Gastrocnemius medialis (tissue), 4 donors: Measurements from ENCODE around the gene ARHGAP6. TPM values are rescaled to one million over a fixed set of nuclear protein-coding genes. Genes with fewer than 3 reads are reported as not detected.

Experiments used
- ATAC-seq, 2 donors: fragments of 150-250 bp; one replicate each; pipeline ENCODE4 v1.9.1; 2016
- DNase-seq, 2 donors: peaks; one replicate each; pipeline ENCODE4 v3.0.0-alpha.2; 2019
- H3K27ac ChIP-seq, 4 donors: fragments of 200-600 bp; sonication (generic); 1 replicate in 1 of 4; 2 replicates in 3 of 4; pipeline ENCODE4 v1.5.1; 2016 to 2018; ENCODE audit warnings: mild to moderate bottlenecking in 2 of 4, moderate library complexity in 1 of 4
- H3K27me3 ChIP-seq, 3 donors: fragments of 200-600 bp; sonication (generic) in 2 of 3; 1 replicate in 1 of 3; 2 replicates in 2 of 3; pipeline versions ENCODE4 v1.5.1 to v1.6.0; 2016 to 2019; ENCODE audit warnings: mild to moderate bottlenecking in 1 of 3, moderate library complexity in 1 of 3
- H3K36me3 ChIP-seq, 2 donors: fragments of 200-600 bp; sonication (generic) in 1 of 2; one replicate each; pipeline ENCODE4 v1.5.1; 2017 to 2018
- H3K4me1 ChIP-seq, 2 donors: fragments of 200-600 bp; sonication (generic) in 1 of 2; one replicate each; pipeline ENCODE4 v1.5.1; 2016 to 2017; ENCODE audit warnings: mild to moderate bottlenecking in 2 of 2
- H3K4me3 ChIP-seq, 4 donors: fragments of 200-600 bp; sonication (generic) in 3 of 4; 1 replicate in 1 of 4; 2 replicates in 3 of 4; pipeline ENCODE4 v1.5.1; 2016 to 2019; ENCODE audit warnings: mild to moderate bottlenecking in 2 of 4
- H3K9me3 ChIP-seq, 3 donors: fragments of 200-600 bp; sonication (generic) in 2 of 3; 1 replicate in 1 of 3; 2 replicates in 2 of 3; pipeline ENCODE4 v1.5.1; 2016 to 2019
- POLR2A ChIP-seq, 2 donors: fragments of 450-650 bp; IDR thresholded peaks; one replicate each; pipeline ENCODE4 v1.6.1; 2017; ENCODE audit warnings: antibody characterized with exemption in 2 of 2, mild to moderate bottlenecking in 2 of 2, moderate library complexity in 2 of 2
- in situ Hi-C, 4 donors: fragments of 200-750 bp; cut with MboI; loops; one replicate each; pipeline versions ENCODE4 v1.15.0 to v1.8.0; 2017; ENCODE audit warnings: low sequenced_read_pairs in 4 of 4
- intact Hi-C: fragments of 100-400 bp; cut with DNase I; formaldehyde crosslinking; loops from one replicate; pipeline ENCODE4 v1.15.1; 2023; ENCODE audit warnings: low total_unique reads
- total RNA-seq, 4 donors: library from RNA; depleted of rRNA; stranded (reverse); fragments of >200 nt; gene quantifications; one replicate each; pipeline versions ENCODE4 v1.1.0 to v1.2.3, GENCODE V29; 2016
- TF ChIP-seq, protein P1 (sequence below), 5 experiments: fragments of 450-650 bp in 3 of 5; fragments of 200-600 bp in 2 of 5; sonication (generic) in 2 of 5; IDR thresholded peaks in 4 of 5; conservative IDR thresholded peaks in 1 of 5; 1 replicate in 4 of 5; 2 replicates in 1 of 5; pipeline ENCODE4 v1.5.1; 2016 to 2019; ENCODE audit warnings: antibody characterized with exemption in 5 of 5, mild to moderate bottlenecking in 3 of 5, moderate library complexity in 3 of 5

Gene ARHGAP6
- total RNA-seq, 4 donors from 2014 or later: 10.7 to 18.0 (median 14.9) TPM

DNA sequence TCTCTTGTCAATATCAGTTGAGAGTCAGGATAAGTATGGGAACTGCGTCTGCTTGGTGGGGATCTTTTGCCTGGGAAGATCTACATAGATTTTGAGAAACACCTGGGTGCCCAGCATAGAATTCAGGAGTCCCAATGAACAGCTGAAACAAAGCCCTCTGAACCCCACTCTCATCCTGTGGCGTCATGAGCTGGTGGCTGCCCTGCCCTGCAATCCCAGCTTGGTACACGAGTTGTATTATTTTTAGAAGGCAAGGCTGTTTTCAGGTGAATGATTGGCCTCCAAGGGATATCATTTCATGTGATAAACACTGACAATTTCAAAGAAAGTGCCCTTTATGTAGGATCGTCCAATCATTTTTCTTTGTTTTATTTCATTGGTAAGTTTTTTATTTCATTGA is 493.8 kb downstream of the ARHGAP6 start:
- ATAC-seq: peak; percentile 52 to 76

DNA sequence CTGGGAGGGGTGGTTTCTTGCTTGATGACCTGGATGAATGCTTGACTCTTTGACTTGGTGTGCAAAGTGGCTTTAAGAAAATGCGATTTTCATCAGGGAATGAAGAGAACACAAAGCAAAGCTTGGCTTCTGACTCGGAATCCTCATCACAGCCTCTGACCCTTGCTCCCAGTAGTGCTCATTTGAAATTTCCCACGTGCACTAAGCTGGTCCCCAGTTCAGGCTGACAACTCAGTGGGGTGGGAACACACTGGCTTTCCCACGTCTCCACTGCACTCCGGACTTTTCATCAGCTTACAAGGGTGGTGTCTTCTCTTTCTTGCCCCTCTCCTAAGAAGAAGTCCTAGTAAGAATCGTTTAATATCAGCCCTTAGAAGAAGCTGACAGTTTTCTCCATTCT is 501.3 kb downstream of the ARHGAP6 start:
- DNase-seq: no peak
- intact Hi-C loops (no loop called here), in situ Hi-C loops (no loop called here)
- TF ChIP-seq, protein P1, sequence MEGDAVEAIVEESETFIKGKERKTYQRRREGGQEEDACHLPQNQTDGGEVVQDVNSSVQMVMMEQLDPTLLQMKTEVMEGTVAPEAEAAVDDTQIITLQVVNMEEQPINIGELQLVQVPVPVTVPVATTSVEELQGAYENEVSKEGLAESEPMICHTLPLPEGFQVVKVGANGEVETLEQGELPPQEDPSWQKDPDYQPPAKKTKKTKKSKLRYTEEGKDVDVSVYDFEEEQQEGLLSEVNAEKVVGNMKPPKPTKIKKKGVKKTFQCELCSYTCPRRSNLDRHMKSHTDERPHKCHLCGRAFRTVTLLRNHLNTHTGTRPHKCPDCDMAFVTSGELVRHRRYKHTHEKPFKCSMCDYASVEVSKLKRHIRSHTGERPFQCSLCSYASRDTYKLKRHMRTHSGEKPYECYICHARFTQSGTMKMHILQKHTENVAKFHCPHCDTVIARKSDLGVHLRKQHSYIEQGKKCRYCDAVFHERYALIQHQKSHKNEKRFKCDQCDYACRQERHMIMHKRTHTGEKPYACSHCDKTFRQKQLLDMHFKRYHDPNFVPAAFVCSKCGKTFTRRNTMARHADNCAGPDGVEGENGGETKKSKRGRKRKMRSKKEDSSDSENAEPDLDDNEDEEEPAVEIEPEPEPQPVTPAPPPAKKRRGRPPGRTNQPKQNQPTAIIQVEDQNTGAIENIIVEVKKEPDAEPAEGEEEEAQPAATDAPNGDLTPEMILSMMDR (IDR thresholded peaks at IDR 0.05 in 4 of 5, conservative IDR thresholded peaks at IDR 0.05 in 1 of 5): no peak
- no peak for TF ChIP-seq POLR2A (IDR thresholded peaks at IDR 0.05)
- Histone ChIP-seq H3K9me3 (no peaks in the 10 kb centered on the region), H3K27me3 (no peaks in the 10 kb centered on the region), H3K27ac (peak overlapping the region in 1 of 4 donors; percentile 22), H3K4me1 (peaks cover 0 to 4% of the 10 kb centered on the region in 2 donors), H3K4me3 (no peak overlapping the region), H3K36me3 (no peaks in the 10 kb centered on the region)
- ATAC-seq: no peak

More for the DNA sequence above, 493.8 kb downstream of the ARHGAP6 start:
- peaks cover 0 to 15% of the 10 kb centered on the region in 2 donors for H3K4me1 ChIP-seq
- no peaks in the 10 kb centered on the region for H3K36me3 ChIP-seq
- in situ Hi-C loops (no loop called here), intact Hi-C loops (no loop called here)
- peak overlapping the region; percentile 43 to 60 (median 48) for H3K27ac ChIP-seq
- peak in 1 of 2 donors; percentile 10 for DNase-seq
- H3K9me3 ChIP-seq: no peaks in the 10 kb centered on the region
- H3K27me3 ChIP-seq: no peaks in the 10 kb centered on the region
- TF ChIP-seq, protein P1 (IDR thresholded peaks at IDR 0.05 in 4 of 5, conservative IDR thresholded peaks at IDR 0.05 in 1 of 5): no peak
- TF ChIP-seq POLR2A (IDR thresholded peaks at IDR 0.05): no peak
- H3K4me3 ChIP-seq: no peak overlapping the region

DNA sequence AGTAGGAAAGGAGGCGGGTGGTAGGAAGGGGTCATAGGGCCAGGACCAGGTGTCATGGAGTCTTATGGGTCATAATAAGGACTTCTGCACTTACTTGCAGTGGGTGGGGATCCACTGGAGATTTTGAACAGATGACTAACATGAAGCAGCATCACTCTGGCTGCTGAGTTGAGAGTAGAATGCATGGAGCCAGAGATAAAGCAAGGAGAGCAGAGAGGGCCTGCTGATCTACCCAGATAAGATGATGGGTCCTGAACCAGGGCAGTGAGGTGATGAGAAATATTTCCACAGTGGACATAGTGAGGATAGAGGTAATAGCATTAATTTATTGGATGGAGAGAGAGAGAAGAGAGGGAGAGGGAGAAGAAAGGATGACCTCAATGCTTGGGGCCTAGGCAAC is 506.6 kb downstream of the ARHGAP6 start:
- ATAC-seq (no peak), DNase-seq (no peak)
- no peak for TF ChIP-seq POLR2A (IDR thresholded peaks at IDR 0.05)
- TF ChIP-seq, protein P1 (IDR thresholded peaks at IDR 0.05 in 4 of 5, conservative IDR thresholded peaks at IDR 0.05 in 1 of 5): no peak
- H3K9me3 ChIP-seq: no peaks in the 10 kb centered on the region
- no peak overlapping the region for H3K4me3 ChIP-seq
- H3K4me1 ChIP-seq: no peaks in the 10 kb centered on the region
- no peaks in the 10 kb centered on the region for H3K36me3 ChIP-seq
- H3K27ac ChIP-seq: no peak overlapping the region
- no peaks in the 10 kb centered on the region for H3K27me3 ChIP-seq
- intact Hi-C loops: no loop called here
- in situ Hi-C loops: loop anchor here in 1 of 4 donors (10.0 kb wide), 1 partner anchor 366 kb away; no protein-coding TSS in a partner anchor

DNA sequence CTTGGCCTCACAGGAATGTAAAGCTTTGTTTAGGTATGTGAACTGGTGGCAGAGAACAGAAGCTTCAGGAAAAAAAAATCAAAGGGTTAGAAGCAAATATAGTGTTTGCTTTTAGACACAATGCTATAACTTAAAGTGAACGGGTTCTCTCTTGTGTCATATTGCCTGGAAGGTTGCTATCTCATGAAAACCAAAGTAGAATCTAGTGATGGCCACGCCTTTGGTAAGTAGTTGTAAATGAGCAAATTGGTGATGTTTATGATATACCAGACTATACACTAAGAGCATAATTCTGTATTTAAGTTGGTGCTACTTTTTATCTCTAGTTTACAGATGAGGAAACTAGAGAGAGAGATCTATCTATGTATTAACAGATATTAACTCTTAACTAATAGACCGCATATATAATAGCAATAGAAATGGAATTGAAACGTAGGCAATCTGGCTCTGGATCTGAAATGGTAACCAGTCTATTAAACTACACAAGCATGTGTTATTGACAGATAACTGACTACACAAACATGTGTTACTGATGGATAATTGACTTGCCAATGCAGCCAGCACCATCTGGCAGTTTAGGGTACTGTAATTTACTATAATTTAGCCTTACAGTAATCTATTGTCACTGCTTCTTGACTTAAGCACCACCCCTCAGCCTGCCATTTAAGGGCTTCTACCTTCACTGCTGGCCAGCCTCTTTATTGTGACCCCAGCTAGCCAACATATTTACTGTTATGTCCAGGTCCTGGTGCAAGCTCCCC is 513.7 kb downstream of the ARHGAP6 start:
- Histone ChIP-seq H3K9me3 (no peaks in the 10 kb centered on the region), H3K27me3 (no peaks in the 10 kb centered on the region), H3K27ac (no peak overlapping the region), H3K4me3 (no peak overlapping the region), H3K36me3 (no peaks in the 10 kb centered on the region), H3K4me1 (no peaks in the 10 kb centered on the region)
- intact Hi-C loops (no loop called here), in situ Hi-C loops (loop anchor here in 1 of 4 donors (10.0 kb wide), 1 partner anchor 373 kb away; no protein-coding TSS in a partner anchor)
- no peak for ATAC-seq
- TF ChIP-seq, protein P1 (IDR thresholded peaks at IDR 0.05 in 4 of 5, conservative IDR thresholded peaks at IDR 0.05 in 1 of 5): no peak
- TF ChIP-seq POLR2A (IDR thresholded peaks at IDR 0.05): no peak
- DNase-seq: no peak
